Measurements from ENCODE around the gene DLX2.

GRCh38 chr2:172084645-172085459, 17.8 kb downstream of the DLX2 start:
- TF ChIP-seq CTCF (IDR thresholded peaks at IDR 0.05; ENCODE audit: poor library complexity, severe bottlenecking) (no peak), EP300 (conservative IDR thresholded peaks at IDR 0.05; ENCODE audit: poor library complexity, severe bottlenecking) (peak; percentile 8), EZH2 (IDR thresholded peaks at IDR 0.05; ENCODE audit: borderline replicate concordance, insufficient read depth, low read length, poor library complexity, severe bottlenecking) (no peak), MXI1 (conservative IDR thresholded peaks at IDR 0.05; ENCODE audit: poor library complexity, severe bottlenecking) (peak; percentile 36), POLR2AphosphoS5 (IDR thresholded peaks at IDR 0.05) (peak; percentile 81), REST (IDR thresholded peaks at IDR 0.05; ENCODE audit: borderline replicate concordance) (peak; percentile 79), TAF1 (IDR thresholded peaks at IDR 0.05; ENCODE audit: low read depth) (peak; percentile 32)

Measured in neural cell (in vitro differentiated cells).